Vagina (tissue), 2 donors: Measurements from ENCODE around the gene PKIG. TPM values are rescaled to one million over a fixed set of nuclear protein-coding genes. Genes with fewer than 3 reads are reported as not detected.

Source experiments
- DNase-seq, 2 donors: peaks; one replicate each; pipeline ENCODE4 v3.0.0-alpha.2; 2017; ENCODE audit errors: extremely low spot score in 2 of 2
- H3K27ac ChIP-seq: fragments of 200-600 bp; sonication (generic); one replicate; pipeline ENCODE4 v1.5.1; 2019
- H3K27me3 ChIP-seq: fragments of 200-600 bp; sonication (generic); one replicate; pipeline ENCODE4 v1.5.1; 2019
- H3K36me3 ChIP-seq, 2 donors: fragments of 200-600 bp; sonication (generic); one replicate each; pipeline ENCODE4 v1.5.1; 2017 to 2019
- H3K4me1 ChIP-seq: fragments of 200-600 bp; sonication (generic); one replicate; pipeline ENCODE4 v1.5.1; 2019
- H3K4me3 ChIP-seq, 2 donors: fragments of 200-600 bp; sonication (generic); 1 replicate in 1 of 2; 2 replicates in 1 of 2; pipeline ENCODE4 v1.5.1; 2016 to 2019
- H3K9me3 ChIP-seq: fragments of 200-600 bp; sonication (generic); one replicate; pipeline ENCODE4 v1.5.1; 2019
- CTCF ChIP-seq, 3 experiments: fragments of 450-650 bp in 2 of 3; fragments of 200-600 bp in 1 of 3; sonication (generic) in 1 of 3; IDR thresholded peaks; one replicate each; pipeline ENCODE4 v1.5.1; 2017 to 2019; ENCODE audit warnings: antibody characterized with exemption in 3 of 3, mild to moderate bottlenecking in 2 of 3, moderate library complexity in 2 of 3
- POLR2A ChIP-seq, 2 donors: fragments of 450-650 bp; IDR thresholded peaks; one replicate each; pipeline ENCODE4 v1.6.1; 2017; ENCODE audit warnings: antibody characterized with exemption in 2 of 2, mild to moderate bottlenecking in 2 of 2, moderate library complexity in 2 of 2
- POLR2AphosphoS5 ChIP-seq, 2 donors: sonication (generic); formaldehyde crosslinking; IDR thresholded peaks; one replicate each; pipeline ENCODE4 v1.9.0; 2017; ENCODE audit warnings: antibody characterized with exemption in 2 of 2, mild to moderate bottlenecking in 2 of 2, low read depth in 1 of 2; ENCODE audit not compliant: insufficient read depth in 1 of 2
- intact Hi-C: fragments of 100-400 bp; cut with DNase I; formaldehyde crosslinking; loops from one replicate; pipeline ENCODE4 v1.15.1; 2023
- total RNA-seq: library from RNA; depleted of rRNA; stranded (reverse); fragments of >200 nt; gene quantifications from one replicate; pipeline ENCODE4 v1.2.3, GENCODE V29; 2016

Gene PKIG
- total RNA-seq, 1 donor from 2014 or later: 146 TPM

- no peak for DNase-seq
- intact Hi-C loops: no loop called here
- Histone ChIP-seq H3K4me1 (no peaks in the 10 kb centered on the region), H3K27me3 (no peaks in the 10 kb centered on the region), H3K4me3 (no peak overlapping the region), H3K9me3 (no peaks in the 10 kb centered on the region), H3K27ac (no peak overlapping the region), H3K36me3 (peaks cover 0 to 26% of the 10 kb centered on the region in 2 donors)
- TF ChIP-seq POLR2AphosphoS5 (IDR thresholded peaks at IDR 0.05; ENCODE audit: insufficient read depth in 1 of 2, low read depth in 1 of 2) (no peak), CTCF (IDR thresholded peaks at IDR 0.05) (no peak), POLR2A (IDR thresholded peaks at IDR 0.05) (no peak)
These were observed 41.8 kb downstream of the PKIG start for GRCh38 chr20:44624152-44624551.

- intact Hi-C loops: no loop called here
- no peaks in the 10 kb centered on the region for H3K9me3 ChIP-seq
- TF ChIP-seq CTCF (IDR thresholded peaks at IDR 0.05): no peak
- TF ChIP-seq POLR2A (IDR thresholded peaks at IDR 0.05): no peak
- no peak for TF ChIP-seq POLR2AphosphoS5 (IDR thresholded peaks at IDR 0.05; ENCODE audit: insufficient read depth in 1 of 2, low read depth in 1 of 2)
- no peak for DNase-seq
- no peaks in the 10 kb centered on the region for H3K4me1 ChIP-seq
- H3K4me3 ChIP-seq: no peak overlapping the region
- no peak overlapping the region for H3K27ac ChIP-seq
- peaks cover 0 to 20% of the 10 kb centered on the region in 2 donors for H3K36me3 ChIP-seq
- H3K27me3 ChIP-seq: no peaks in the 10 kb centered on the region
These were observed 42.4 kb downstream of the PKIG start for GRCh38 chr20:44624743-44625271.

- TF ChIP-seq CTCF (IDR thresholded peaks at IDR 0.05) (no peak), POLR2A (IDR thresholded peaks at IDR 0.05) (no peak)
- no peaks in the 10 kb centered on the region for H3K9me3 ChIP-seq
- no peaks in the 10 kb centered on the region for H3K27me3 ChIP-seq
- intact Hi-C loops: no loop called here
- H3K27ac ChIP-seq: no peak overlapping the region
- no peak for DNase-seq
- no peak overlapping the region for H3K4me3 ChIP-seq
- peaks cover 0 to 14% of the 10 kb centered on the region in 2 donors for H3K36me3 ChIP-seq
- H3K4me1 ChIP-seq: no peaks in the 10 kb centered on the region
These were observed 43.0 kb downstream of the PKIG start for GRCh38 chr20:44625361-44625760.

- peaks cover 0 to 14% of the 10 kb centered on the region in 2 donors for H3K36me3 ChIP-seq
- H3K4me3 ChIP-seq: no peak overlapping the region
- TF ChIP-seq POLR2A (IDR thresholded peaks at IDR 0.05): no peak
- no peak for TF ChIP-seq CTCF (IDR thresholded peaks at IDR 0.05)
- no peak for TF ChIP-seq POLR2AphosphoS5 (IDR thresholded peaks at IDR 0.05; ENCODE audit: insufficient read depth in 1 of 2, low read depth in 1 of 2)
- intact Hi-C loops: no loop called here
- no peaks in the 10 kb centered on the region for H3K9me3 ChIP-seq
- no peaks in the 10 kb centered on the region for H3K4me1 ChIP-seq
- no peaks in the 10 kb centered on the region for H3K27me3 ChIP-seq
- no peak overlapping the region for H3K27ac ChIP-seq
- DNase-seq: no peak
These were observed 43.9 kb downstream of the PKIG start for GRCh38 chr20:44626278-44626677.

- Histone ChIP-seq H3K9me3 (no peaks in the 10 kb centered on the region), H3K36me3 (peaks cover 0 to 7% of the 10 kb centered on the region in 2 donors), H3K4me3 (no peak overlapping the region), H3K4me1 (no peaks in the 10 kb centered on the region), H3K27ac (no peak overlapping the region), H3K27me3 (no peaks in the 10 kb centered on the region)
- intact Hi-C loops: no loop called here
- TF ChIP-seq POLR2A (IDR thresholded peaks at IDR 0.05) (no peak), CTCF (IDR thresholded peaks at IDR 0.05) (no peak), POLR2AphosphoS5 (IDR thresholded peaks at IDR 0.05; ENCODE audit: insufficient read depth in 1 of 2, low read depth in 1 of 2) (no peak)
- DNase-seq: no peak
These were observed 45.1 kb downstream of the PKIG start for GRCh38 chr20:44627364-44628010.
